Left cardiac atrium (tissue), 4 donors: Measurements from ENCODE around the gene C17orf50. TPM values are rescaled to one million over a fixed set of nuclear protein-coding genes. Genes with fewer than 3 reads are reported as not detected.

Source experiments
- ATAC-seq, 2 donors: fragments of 200-7000 bp; cut with Tn5 transposase; one replicate each; pipeline ENCODE4 v1.9.1; 2020; ENCODE audit warnings: mild to moderate bottlenecking in 2 of 2, moderate library complexity in 2 of 2
- DNase-seq: peaks from one replicate; pipeline ENCODE4 v3.0.0-alpha.2; 2020
- intact Hi-C, 2 donors: fragments of 100-400 bp; cut with DNase I; formaldehyde crosslinking; loops; one replicate each; pipeline versions ENCODE4 v1.14.1 to v1.15.1; 2022 to 2023
- long read RNA-seq: library from polyadenylated mRNA; unstranded; transcript quantifications from one replicate; pipeline ENCODE4 v2.0.0, GENCODE V29; 2021
- total RNA-seq, 2 donors: library from RNA; stranded (reverse); fragmentation: NEBNext Ultra II Directional; extraction: Animal tissue kit (Norgen Biotek cat#: 25700); gene quantifications; one replicate each; pipeline ENCODE4 v1.2.1, GENCODE V29; 2021
- donor health status: DM: no; HTN: yes; CAD: no.
- donor health status: DM: no; HTN: yes; CAD: no; lungs with severe emphysema.
- donor health status: DM: yes; HTN: yes; CAD: no.
- donor health status: Dilated cardiomyopathy.

Gene C17orf50
- not detected for total RNA-seq
- long read RNA-seq, result 0 reads

DNA sequence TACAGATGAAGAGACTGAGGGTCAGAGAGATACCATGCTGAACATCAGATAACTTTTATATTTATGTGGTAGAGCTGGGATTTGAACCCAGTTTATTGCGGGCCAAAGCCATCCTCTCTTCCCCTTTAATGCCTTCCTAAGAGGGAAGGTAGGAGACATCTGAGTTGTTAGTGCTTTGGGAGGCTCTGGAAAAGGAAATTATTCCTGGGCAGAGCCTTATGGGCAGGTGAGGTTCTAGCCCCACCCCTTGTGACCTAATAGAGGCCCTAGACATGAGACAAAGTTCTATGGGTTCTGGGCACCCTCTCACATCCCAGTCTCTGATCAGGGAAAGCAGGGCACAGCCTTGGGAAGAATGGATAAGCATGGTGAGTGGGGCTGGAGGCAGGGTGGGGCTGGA is at the start of gene C17orf50:
C17orf50 (plus strand) TSS at position 301 of the 400 bp plus-strand sequence; CDS start at position 356, 55 bp downstream.
- ATAC-seq, result no peak
- intact Hi-C loops, result no loop called here
- no peak for DNase-seq

DNA sequence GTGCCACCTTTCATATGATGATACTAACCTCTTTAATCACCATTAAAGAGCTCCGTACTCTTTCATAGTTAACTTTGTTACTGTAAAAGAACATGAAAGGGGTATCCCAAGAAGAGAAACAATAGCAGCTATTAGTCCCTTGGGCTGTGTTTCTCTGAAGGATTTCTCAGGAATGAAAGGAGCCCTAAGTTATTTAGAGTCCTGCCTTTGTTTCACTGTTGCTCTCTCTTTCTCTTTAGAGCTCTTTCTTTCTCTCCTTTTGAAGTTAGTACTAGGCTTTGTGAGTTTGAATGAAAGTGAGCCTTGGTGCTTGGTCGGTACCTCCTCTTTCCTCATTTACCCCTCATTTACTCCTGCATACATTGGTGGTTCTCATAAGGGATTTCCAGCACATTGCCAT is 49.7 kb upstream of the C17orf50 start:
- ATAC-seq, result no peak
- intact Hi-C loops, result no loop called here
- no peak for DNase-seq

DNA sequence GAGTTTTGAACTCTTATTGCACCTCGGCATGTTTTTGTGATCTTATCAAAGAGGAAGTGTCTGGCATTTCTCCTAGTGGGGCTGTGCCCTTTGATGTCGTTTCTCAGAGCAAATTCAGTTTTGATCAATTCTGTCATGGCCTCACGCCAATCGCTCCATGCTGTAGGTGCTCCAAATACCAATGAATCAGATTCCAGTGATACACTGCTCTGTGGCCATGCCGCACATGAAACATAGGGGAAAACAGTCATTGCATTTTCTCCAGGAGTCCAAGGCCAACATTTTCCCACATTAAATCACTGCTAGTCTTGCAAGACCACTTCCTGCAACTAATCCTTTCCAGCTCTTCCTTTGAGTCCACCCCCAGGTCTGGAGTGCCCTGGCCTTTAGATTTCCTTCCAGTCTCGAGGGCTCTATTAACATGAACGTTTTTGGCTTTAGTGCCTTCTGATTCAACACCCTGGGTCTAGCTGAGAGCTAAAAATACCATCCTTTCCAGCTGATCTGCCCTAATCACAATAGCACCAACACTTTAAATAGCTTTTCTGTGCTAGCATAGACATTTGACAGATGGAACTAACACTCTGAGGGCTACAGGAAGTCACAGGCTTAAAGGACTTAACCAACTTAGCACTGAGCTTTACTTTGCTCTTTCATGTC is 47.5 kb upstream of the C17orf50 start:
- intact Hi-C loops, result no loop called here
- no peak for DNase-seq

DNA sequence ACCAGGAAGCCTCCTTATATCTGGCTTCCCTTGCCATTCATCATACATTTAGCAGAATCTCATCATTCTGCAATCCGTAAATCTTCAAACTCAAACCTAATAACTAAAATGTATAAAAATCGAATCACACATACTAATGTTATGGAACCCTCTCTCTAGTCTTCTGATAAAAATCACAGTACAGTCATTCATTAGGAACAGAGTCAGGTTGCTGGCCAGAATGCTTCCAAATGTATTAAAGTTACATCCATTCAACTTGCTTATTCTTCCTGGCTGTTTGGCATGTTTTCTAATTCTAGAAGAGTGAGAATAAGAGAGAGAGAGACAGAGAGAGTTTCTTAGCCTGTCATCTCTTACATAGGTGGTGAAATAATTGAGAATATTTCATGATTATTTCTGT is 45.7 kb upstream of the C17orf50 start:
- no peak for ATAC-seq
- intact Hi-C loops, result no loop called here
- no peak for DNase-seq

More for the DNA sequence above, 47.5 kb upstream of the C17orf50 start:
- peak; percentile 90 to 91 for ATAC-seq

DNA sequence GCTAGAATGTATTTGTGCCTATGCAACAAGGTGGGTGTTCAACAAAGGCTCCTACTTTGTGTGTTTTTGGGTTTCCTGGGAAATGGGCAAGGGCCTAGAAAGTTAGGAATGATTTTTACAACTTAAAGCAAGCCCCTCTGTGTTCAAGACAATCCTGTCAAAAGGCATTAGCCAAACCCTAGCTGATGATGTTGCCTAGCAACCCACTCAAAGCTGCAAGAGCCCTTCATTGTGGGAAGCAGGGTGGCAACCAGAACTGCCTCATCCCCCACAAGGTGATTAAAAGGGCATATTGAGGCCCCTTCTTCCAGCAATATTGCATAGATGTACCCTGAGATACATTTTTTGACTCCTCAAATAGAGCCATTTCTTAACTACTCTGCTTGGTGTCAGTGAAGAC is 45.3 kb upstream of the C17orf50 start:
- intact Hi-C loops, result no loop called here
- DNase-seq (no peak), ATAC-seq (no peak)

DNA sequence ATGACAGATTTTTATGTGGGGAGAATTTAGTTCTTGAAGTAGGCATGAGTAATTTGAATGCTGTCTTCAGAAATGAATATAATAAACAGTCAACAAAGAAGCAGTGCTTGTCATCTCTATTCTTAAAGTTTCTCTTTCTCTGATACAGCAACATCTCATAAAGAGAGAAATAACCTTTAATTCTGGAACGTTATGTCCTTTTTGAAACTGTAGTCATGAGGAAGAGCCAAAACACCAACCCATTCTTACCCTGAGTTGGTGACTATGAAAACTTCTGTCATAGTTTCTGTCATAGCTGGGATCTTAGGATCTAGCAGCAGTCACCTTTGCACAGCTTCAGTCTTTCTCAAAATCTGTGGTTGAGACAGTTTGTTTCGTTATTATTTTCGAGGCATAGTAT is 44.5 kb upstream of the C17orf50 start:
- intact Hi-C loops, result no loop called here
- ATAC-seq, result no peak
- DNase-seq, result no peak

DNA sequence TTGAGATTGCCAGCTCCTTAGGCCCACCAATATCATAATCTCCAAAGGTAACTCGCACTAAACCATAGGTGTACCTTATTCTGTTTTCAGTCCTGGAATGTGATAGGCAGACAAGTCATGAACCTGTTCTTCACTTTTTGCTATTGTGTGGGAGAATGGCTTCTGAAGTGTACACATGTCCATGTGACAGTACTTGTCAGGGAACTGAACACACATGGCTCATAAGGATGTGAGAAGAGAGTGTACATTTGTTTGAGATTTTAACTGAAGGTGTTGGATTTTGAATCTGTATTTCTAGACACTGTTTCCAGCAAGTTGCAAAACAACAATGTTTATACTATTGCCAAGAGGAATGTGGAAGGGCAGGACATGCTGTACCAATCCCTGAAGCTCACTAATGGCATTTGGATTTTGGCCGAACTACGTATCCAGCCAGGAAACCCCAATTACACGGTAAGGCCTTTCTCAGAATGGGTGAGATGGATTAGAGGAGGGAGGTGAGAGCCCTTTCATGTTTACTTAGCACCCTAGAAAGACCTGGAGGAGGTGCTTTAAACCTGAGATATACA is 43.7 kb upstream of the C17orf50 start:
- DNase-seq, result no peak
- ATAC-seq, result peak in 1 of 2 donors; percentile 48
- intact Hi-C loops, result no loop called here

DNA sequence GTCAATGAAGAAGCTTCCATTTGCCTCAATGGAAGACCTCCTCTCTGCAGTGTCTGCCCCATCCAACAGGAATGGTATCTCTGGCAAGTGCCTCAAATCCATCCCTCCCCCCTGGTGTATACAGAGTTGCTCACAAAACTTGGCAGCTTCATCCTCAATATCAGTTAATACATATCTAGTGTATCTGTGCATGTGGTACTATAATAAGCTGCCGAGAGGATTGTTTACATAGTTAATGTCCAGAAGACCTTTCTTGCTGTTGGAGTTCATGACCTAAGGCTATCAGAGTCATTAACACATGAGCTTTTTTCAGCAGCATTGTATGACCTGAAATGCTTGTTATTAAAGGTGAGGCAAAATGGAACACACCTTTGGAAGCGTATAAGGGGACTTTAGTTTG is 43.2 kb upstream of the C17orf50 start:
- intact Hi-C loops, result no loop called here
- ATAC-seq (no peak), DNase-seq (no peak)

DNA sequence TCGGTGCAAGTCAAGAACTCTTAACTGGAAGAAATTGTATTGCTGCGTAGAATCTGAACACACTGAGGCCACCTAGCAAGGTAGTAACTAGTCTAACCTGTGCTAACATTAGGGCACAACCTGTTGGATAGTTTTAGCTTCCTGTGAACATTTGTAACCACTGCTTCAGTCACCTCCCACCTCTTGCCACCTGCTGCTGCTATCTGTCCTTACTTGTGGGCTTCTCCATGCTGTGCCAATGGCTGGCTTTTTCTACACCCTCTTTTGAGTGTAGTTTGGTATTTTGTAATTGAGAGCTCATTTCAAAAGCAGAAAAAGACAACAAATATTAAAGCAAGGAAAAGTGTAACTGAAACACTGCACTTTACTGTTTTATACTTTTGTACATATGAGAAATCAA is 37.0 kb upstream of the C17orf50 start:
- DNase-seq (no peak), ATAC-seq (no peak)
- intact Hi-C loops, result loop anchor here in 1 of 2 donors (10.0 kb wide), 1 partner anchor 49 kb away; no protein-coding TSS in a partner anchor

DNA sequence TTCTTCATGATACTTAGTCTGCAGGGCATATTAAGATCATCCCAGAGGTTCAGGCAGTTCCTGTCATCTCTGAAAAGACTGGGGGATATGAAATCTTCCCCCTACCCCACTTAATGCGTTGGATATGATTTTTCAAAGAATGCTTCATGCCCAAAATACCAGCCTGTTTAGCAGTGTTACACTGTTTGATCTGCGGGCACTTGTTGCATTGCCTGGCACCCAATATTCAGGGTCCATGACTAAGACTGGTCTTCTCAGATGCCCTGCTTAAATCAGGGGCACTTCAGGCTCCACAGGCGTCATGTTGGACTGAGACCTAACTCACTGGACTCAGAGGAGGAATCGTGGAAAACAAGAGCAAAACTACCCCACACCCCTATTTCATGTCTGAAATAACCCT is 35.6 kb upstream of the C17orf50 start:
- DNase-seq, result no peak
- no peak for ATAC-seq
- intact Hi-C loops, result loop anchor here in 1 of 2 donors (10.0 kb wide), 1 partner anchor 50 kb away; no protein-coding TSS in a partner anchor

DNA sequence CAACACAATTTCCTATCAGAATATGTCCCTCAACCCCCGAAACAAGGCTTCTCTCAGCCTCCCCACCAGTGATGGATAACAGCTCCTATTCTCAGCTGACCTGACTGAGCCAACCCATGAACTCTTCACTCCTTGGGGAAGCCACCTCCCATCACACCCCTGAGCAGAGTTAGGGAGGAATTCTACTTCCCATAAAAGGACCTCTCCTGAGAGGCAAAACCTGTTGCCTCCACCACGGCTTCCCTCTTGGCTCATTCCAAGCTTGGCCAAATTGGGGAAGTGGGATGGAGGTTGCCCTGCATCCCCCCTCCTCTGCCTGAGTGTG is 34.9 kb upstream of the C17orf50 start:
- ATAC-seq (no peak), DNase-seq (no peak)
- intact Hi-C loops, result loop anchor here in 1 of 2 donors (10.0 kb wide), 1 partner anchor 51 kb away; no protein-coding TSS in a partner anchor

DNA sequence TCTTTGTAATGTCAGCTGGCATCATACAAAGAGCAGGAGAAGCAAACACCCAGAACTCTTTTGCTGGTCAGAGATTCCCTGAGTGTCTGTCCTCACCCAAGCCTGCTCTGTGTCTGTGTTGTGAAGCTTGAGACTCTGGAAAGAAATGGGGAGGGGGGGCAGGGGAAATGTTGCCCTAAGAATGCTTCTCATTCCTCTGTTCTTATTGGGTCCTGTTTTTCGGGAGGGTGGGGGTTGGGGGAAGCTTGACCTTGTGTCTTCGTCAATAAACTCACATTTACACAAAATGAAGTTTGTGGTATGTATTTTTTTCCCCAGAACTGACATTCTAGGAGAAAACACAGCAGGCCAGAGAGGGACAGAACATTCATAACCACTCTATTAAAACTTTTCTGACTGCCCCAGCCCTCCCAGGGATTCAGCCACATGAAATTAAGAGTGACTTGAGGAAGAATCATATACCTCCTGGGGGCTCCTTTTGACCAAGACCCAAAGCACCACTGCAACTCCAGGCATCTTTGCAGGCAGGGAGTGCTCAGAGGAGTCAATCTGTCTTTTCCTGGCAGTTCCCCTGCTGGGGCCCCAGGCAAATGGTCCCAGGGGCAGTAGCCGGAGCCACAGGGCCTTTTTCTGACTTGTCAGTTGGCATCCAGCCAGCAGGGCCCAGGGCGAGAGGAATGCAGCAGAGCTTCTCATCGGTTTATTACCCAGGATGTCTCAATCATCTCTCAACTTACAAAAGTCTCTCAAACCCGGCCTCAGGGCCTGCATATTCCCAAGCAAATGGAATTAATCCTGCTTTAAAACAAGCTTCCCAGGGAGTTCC is 34.3 kb upstream of the C17orf50 start:
- intact Hi-C loops, result loop anchor here in 1 of 2 donors (10.0 kb wide), 1 partner anchor 52 kb away; no protein-coding TSS in a partner anchor
- DNase-seq (peak; percentile 63), ATAC-seq (peak; percentile 14 to 69)

DNA sequence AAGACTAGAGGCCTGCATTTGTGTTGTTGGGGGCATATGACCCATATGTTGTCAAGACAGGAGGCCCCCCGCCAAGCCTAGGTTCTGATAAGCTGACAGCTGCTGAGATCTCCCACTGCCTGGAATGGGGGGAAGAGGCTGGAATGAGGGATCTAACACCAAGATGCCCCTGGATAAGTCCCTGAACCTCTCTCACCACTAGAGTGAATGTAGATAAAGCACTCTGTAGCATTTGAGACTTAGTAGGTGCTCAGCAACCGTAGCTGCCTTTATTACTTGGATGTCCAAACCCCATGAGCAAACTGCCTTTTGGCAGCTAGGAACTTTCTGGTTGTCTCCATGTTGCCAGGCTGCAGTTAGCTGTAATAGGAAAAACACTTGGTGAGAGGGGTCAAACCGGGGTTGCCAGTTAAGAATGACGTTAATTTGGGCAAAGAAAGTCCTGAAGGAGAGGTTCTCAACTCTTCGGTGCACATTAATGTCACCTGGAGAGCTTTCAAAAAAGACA is 33.7 kb upstream of the C17orf50 start:
- intact Hi-C loops, result loop anchor here in 1 of 2 donors (10.0 kb wide), 1 partner anchor 52 kb away; no protein-coding TSS in a partner anchor
- DNase-seq (no peak), ATAC-seq (no peak)

DNA sequence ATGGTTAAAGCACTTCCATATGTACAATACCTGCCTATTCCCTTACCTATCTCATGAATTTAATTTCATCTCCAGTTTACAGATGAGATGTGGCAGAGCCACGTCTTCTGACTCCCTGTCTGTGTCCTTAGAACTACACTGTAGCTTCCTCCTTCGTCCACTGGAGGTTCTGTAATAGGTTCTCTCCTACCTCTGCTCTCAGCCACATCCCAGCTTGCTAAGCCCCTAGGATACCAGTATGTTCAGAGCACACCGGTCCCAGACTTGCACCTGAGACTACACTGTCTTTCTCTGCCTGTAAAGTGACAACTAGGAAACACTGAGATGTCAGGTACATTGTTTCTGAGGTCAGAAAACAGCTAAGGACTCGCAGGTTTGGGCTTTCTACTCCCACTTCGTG is 33.1 kb upstream of the C17orf50 start:
- intact Hi-C loops, result loop anchor here in 1 of 2 donors (10.0 kb wide), 1 partner anchor 53 kb away; no protein-coding TSS in a partner anchor
- no peak for ATAC-seq

DNA sequence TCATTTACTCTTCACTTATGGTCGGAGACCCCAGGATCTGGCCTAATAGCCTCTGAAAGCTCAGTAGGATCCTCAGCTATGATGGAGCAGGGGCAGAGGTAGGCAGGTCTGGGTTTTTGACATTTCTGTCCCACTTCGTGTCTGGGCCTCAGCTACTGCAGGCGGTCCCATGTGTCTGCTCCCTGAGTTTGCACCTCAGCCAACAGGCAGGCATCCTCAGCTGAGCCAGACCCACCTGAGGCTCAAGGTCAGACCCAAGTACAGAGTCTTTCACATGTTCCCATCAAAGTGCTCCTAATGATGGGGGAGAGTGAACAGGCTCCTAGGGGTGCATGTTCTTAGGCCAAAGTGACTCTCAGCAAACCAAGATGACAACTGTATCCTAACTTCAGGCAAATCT is 32.1 kb upstream of the C17orf50 start:
- intact Hi-C loops, result loop anchor here in 1 of 2 donors (10.0 kb wide), 1 partner anchor 54 kb away; no protein-coding TSS in a partner anchor
- ATAC-seq (no peak), DNase-seq (no peak)

More for the DNA sequence above, 33.1 kb upstream of the C17orf50 start:
- no peak for DNase-seq

DNA sequence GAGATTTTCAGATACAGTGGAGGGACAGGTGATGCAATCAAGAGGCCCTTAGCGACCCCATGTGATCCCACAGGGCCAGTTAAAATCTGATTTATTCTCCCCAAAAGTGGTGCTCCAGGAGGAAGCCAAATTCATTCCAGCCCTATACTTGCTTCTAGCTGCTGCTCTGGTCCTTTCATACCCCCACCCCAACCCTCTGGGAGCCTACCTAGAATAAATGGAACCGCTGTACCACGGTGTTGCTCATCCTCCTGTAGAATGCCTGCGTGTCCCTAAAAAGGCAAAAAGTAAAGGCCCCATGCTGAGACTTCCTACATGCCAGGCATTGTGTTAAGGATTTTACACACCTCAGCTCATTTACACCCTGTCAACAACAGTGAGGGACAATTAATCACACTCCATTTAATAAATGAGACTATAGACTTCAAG is 31.3 kb upstream of the C17orf50 start:
- intact Hi-C loops, result loop anchor here in 1 of 2 donors (10.0 kb wide), 1 partner anchor 55 kb away; no protein-coding TSS in a partner anchor
- DNase-seq, result no peak
- ATAC-seq, result no peak

DNA sequence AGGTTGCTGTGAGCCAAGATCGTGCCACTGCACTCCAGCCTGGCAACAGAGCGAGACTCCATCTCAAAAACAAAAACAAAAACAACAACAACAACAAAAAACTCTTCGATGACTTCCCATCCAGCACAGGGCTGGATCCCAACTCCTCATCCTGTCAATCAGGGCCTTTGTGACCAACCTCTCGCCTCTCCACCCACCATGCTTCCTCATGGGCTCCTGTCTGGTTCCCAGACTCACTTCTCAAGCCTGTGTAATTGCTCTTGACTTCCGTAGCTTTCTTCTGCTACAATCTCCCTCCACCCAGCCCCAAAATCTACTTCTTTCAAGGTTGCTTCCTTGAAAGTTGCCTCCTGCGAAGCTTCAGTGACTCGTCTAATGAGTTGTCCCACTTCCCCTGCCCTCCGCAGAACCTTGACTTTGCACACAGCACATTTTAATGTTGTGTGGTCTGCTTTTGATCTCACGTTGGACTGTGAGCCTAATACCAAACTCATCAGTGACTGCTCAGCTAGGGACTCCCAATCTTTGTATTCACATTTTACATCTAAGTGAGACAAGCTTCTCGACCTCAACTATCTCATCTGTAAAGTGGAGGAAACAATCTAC is 30.2 kb upstream of the C17orf50 start:
- intact Hi-C loops, result no loop called here
- ATAC-seq, result no peak
- no peak for DNase-seq

DNA sequence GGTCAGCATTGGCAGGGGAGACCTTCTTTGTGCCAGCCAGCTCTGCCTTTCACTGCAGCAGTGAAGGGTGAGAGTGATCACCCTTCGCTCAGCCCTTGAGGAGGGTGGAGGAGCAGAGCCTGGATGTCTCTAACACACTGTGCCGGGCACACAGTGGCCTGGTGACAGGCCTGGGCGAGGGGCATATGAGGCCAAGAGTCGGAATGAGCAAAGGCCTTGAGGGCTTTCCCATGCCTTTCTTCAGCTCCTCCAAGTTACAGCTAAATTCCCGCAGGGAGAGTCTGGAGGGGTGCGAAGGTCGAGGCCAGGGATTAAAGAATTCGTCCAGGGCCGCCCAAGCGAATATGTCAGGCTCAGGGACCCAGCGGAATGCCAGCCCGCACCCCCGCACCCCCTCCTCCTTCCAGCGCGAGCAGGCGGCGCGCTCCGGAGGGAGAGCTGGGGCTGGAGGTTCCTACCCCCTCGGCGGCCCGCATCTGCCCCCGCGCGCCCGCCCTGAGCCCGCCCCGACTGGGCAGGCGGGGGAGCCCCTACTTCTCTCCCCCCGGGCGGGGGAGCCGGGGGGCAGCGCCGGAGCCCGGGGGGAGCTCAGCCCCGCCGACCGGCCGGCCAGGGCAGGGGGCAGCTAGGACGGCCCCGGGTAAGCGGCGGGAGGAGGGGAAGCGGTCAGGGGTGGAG is 29.3 kb upstream of the C17orf50 start, which contains the start of gene RASL10B:
RASL10B (plus strand) TSS at position 401 of the 678 bp plus-strand sequence. CDS start 3,546 bp downstream, outside the sequence.
- DNase-seq, result peak; percentile 63
- peak; percentile 88 for ATAC-seq
- intact Hi-C loops, result no loop called here
